Activated T-helper 1 cell treated with Interleukin-2 at 50 U/mL for 16 hours (primary cell): ENCODE measurements around the gene DGUOK.

Experiments
- DNase-seq: peaks from one replicate; pipeline ENCODE4 v3.0.0-alpha.2; 2020; ENCODE audit warnings: low read depth

The DGUOK gene

DNA sequence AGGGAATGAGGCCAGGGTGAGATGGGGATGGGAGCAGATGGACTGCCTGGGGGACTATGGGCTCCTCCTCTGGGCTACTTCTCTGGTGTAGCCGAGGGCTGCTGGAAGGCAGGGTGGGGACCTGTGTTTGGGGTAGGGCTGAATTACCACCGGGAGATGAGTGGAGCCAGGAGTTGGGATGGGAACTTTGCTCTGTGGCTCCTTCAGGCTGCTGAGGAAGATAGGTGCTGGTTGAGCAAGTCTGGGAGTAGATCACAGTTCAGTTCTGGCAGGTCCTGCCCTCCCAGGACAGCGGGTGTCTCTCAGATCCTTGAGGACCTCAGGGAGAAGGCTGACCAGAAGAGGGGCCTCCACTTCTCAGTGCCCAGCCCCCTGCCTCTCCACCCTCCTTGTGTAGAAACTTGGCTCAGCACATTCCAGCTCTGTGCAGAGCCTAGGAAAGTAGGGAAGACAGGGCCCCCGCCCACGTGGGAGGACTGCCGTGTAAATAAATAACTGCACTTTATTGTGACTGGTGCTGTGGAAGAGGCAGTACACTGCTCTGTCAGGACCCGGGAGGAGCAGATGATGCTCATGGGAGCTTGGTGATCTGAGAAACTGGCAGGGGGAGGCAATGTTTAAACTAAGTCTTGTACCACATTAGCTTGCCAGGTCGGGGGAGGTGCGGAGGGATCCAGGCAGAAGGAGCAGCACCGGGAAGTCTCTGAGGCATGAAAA, 73.4 kb downstream of the DGUOK start:
- no peak for DNase-seq

GRCh38 chr2:74000666-74001065, 74.0 kb downstream of the DGUOK start:
- DNase-seq = no peak

GRCh38 chr2:74001121-74001520, 74.4 kb downstream of the DGUOK start:
- no peak for DNase-seq

- no peak for DNase-seq
These were observed 75.3 kb downstream of the DGUOK start for GRCh38 chr2:74001781-74002504.

DNA sequence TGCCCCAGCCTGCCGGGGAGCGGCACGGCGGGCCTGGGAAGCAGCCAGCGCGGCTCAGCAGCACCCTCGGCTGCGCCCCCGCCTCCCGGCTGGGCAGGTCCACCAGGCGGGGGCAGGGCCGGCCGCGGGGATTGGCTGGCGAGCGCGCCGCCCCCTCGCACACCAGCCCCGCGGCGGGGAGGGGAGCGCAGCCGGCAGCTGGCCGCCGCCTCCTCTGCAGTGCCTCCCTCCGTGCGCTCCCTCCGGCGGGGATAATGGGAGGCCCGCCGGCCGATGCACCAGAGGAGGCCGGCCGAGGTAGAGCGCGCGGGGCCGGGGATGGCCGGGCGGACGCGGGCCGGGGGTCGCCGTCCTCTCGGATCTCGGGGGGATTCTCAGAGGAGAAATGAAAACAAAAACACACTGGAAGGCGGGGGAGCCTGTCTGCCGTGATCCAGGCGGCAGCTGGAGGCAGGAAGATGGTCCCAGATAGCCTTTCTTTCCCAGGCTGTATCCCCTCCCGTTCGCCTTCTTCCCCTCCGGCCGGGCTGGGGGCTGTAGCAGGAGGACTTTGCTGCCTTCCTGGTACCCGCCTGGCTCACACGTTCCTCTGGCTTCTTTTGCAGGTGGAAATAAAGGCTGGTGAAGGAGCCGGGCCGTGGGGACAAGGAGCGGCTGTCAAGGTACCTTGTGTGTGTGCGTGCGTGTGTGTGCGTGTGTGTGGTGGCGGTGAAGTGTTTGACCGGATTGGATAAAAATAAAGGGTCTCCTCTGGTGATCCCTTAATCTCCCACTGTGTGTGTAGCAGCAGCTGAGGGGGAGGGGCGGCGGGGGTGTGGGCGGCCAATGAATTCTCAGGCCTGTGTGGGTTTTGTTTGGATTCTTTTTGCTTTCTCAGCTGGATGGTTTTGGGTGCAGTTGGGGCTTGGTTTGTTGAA, 76.1 kb downstream of the DGUOK start:
- DNase-seq = peak; percentile 74

DNA sequence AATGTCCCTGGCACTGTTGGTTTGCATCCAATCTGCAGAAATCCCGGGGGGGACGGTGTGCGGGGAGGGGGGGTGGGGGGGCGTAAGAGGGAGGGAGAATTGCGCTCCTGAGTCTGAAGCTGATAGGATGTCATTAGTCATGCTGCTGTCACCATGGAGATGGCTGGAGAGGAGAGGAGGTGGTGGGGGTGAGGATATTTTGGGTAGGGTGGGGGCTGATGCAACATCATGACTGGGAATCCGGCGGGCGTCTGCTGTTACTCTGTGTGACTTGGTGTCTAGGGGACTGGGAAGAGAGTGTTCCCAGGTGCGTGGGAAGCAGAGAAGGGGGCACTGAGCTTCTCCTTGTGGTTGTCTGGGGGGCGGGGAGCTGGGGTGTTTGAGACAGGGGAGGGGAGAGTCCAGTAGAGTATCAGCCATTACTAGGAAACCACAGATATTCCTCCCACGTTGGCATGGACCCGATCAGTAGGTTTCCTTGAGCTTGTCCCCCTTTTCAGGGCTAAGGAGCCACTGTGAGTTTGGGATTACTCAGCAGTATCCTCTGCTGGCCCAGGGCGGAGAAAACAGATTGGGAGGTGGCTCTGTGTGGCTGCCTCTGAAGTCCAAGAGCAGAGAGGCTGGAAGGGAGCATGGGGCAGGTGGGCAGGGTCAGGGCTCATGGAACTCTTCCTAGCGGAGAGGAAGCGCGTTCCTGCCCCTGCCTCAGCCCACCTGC, 77.0 kb downstream of the DGUOK start:
- DNase-seq = no peak

DNA sequence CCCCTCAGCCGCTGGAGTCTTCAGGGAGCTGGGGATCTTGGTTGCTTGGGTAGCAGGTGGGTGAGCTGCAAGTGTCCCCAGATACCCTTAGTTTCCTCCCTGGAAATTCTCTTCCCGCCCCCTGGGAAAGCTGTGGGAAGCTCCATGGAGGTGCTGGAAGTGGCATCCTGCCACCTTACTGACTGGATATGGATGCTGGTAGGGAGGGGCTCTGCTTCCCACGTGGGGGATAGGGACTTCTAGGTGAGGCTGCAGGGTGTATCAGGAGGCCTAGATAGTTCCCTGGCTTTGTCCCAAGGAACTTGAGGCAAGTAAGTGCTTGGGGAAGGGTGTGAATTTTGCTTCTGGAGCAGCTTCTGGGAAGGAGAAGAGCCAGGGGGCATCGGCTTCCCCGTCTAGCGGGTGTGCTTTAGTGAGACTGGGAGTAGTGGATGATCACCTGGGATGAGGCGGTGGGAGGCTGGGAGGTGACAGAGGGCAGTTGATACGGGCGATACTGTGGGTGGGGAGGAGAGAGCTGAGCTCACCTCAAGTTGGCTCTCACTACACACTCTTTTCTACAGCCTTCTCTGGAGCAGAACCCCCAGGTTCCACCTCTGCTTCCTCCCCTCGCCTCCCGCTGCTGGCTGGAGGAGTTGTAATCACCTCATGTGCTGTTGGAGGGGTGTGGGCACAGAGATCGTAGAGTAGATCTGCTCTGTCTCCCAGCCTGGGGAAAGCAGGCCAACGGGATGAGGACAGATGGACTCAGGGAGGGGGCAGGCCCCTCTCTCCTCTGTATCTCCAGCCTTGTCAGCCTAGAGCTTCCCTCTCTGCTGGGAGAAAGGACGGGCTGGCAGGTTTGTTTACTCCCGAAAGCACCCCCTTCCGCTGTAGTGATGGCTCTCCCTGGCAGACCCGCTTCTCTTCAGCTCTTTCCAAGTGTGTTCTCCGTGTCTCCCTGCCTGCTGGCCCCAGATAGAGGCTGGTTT, 77.8 kb downstream of the DGUOK start:
- no peak for DNase-seq

GRCh38 chr2:74005786-74006185, 79.1 kb downstream of the DGUOK start:
- no peak for DNase-seq

- no peak for DNase-seq
These were observed 79.8 kb downstream of the DGUOK start for GRCh38 chr2:74006459-74006858.

DNA sequence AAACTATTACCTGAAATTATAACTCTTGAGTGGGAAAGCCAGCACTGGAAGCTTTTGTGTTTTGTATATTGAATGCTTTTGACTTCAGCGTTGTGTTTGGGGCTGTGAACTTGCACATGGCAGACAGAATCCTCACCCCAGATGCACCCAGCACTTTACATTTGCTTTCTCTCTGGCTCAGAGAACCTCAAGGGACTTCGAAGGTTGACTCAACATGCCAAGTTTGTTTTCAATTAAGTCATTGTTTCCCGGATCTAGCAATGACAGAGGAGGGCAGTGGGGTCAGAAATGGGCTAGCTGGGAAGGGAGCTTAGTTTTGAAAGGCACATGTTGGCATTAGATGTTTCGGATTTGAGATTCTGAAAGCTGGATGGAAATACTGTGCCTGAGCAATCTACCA, 80.4 kb downstream of the DGUOK start:
- DNase-seq = no peak

DNA sequence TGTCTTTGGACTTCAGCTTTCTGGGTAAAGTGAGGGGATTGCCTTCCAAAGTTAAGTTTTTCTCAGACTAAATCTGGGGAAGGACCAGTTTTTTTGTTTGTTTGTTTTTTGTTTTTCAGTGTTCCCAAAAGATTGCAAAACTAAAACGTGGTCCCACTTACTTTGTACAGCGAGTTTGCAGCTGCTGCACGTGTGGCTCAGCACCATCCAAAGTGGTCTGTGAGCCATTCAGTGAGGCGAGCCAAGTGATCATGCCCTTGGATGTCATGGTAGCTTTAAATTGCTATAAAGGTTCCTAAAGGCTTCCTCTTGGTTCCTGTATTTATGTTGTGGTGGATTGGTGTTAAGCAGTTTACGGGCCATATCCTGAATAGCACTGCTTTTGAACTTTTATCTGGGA, 81.0 kb downstream of the DGUOK start:
- DNase-seq = no peak
